SK-N-SH (cell line): ENCODE data around the gene NUP133. TPM values are rescaled to one million over a fixed set of nuclear protein-coding genes. Genes with fewer than 3 reads are reported as not detected.
"Not testable (repeated sequence)": the region's sequence is repeated elsewhere in the genome, so short reads cannot be mapped to it uniquely, and the experiment has no call there.

Source experiments
- CTCF ChIA-PET: fragments of 300-600, 350-600 bp; formaldehyde crosslinking; extraction: SDS; loops from one replicate; lab custom pipeline; 2021; lab: Yijun Ruan, JAX
- POLR2A ChIA-PET: fragments of 350-600 bp; sonication (Branson Sonifier 250); formaldehyde crosslinking; extraction: SDS; loops from one replicate; lab custom pipeline; 2020; ENCODE audit warnings: antibody characterized with exemption, inconsistent platforms; lab: Yijun Ruan, JAX
- DNase-seq: peaks from one replicate; pipeline ENCODE4 v3.0.0; 2012
- H2AFZ ChIP-seq: fragments of 200-600 bp; sonication (generic); 2 replicates; pipeline ENCODE4 v1.8.1; 2016; ENCODE audit warnings: antibody characterized with exemption, mild to moderate bottlenecking, low read depth
- H3F3A ChIP-seq: fragments of 200-600 bp; sonication (generic); replicated peaks from 2 replicates; pipeline ENCODE3; 2016; ENCODE audit warnings: antibody characterized with exemption, mild to moderate bottlenecking; ENCODE audit not compliant: insufficient read depth
- H3K27ac ChIP-seq, 2 experiments: fragments of 200-500 bp in 1 of 2; fragments of 200-600 bp in 1 of 2; sonication (Bioruptor generic) in 1 of 2; sonication (generic), shearing (Covaris generic) in 1 of 2; 2 replicates each; pipeline versions ENCODE4 v1.5.1 to v1.6.1; 2014 to 2016; ENCODE audit warnings: low read depth in 2 of 2, inconsistent platforms in 1 of 2, low read length in 1 of 2, mild to moderate bottlenecking in 1 of 2, mixed read lengths in 1 of 2
- H3K27me3 ChIP-seq: fragments of 200-600 bp; sonication (generic), shearing (Covaris generic); 2 replicates; pipeline ENCODE4 v1.6.1; 2016; ENCODE audit warnings: mixed run types; ENCODE audit not compliant: insufficient read depth
- H3K36me3 ChIP-seq, 2 experiments: fragments of 200-500 bp in 1 of 2; fragments of 200-600 bp in 1 of 2; sonication (Bioruptor generic) in 1 of 2; sonication (generic) in 1 of 2; replicated peaks in 1 of 2; 2 replicates each; pipeline versions ENCODE3 to v1.5.1; 2014 to 2016; ENCODE audit warnings: low read length in 1 of 2, mild to moderate bottlenecking in 1 of 2; ENCODE audit not compliant: insufficient read depth in 2 of 2, control insufficient read depth in 1 of 2
- H3K4me1 ChIP-seq, 2 experiments: fragments of 200-500 bp in 1 of 2; fragments of 200-600 bp in 1 of 2; sonication (Bioruptor generic) in 1 of 2; sonication (generic), shearing (Covaris generic) in 1 of 2; 2 replicates each; pipeline versions ENCODE4 v1.5.1 to v1.6.1; 2014 to 2016; ENCODE audit warnings: low read depth in 1 of 2, low read length in 1 of 2, mixed run types in 1 of 2; ENCODE audit not compliant: insufficient read depth in 2 of 2, control insufficient read depth in 1 of 2
- H3K4me2 ChIP-seq: fragments of 200-600 bp; sonication (generic), shearing (Covaris generic); 2 replicates; pipeline ENCODE4 v1.6.1; 2017; ENCODE audit warnings: mixed run types
- H3K4me3 ChIP-seq, 2 experiments: fragments of 200-500 bp in 1 of 2; fragments of 200-600 bp in 1 of 2; sonication (Bioruptor generic) in 1 of 2; sonication (generic), shearing (Covaris generic) in 1 of 2; 2 replicates each; pipeline versions ENCODE4 v1.5.1 to v1.8.1; 2014 to 2016; ENCODE audit warnings: low read depth in 2 of 2, inconsistent platforms in 1 of 2, low read length in 1 of 2, mild to moderate bottlenecking in 1 of 2, mixed read lengths in 1 of 2, moderate library complexity in 1 of 2
- H3K79me2 ChIP-seq: fragments of 200-600 bp; sonication (generic); 2 replicates; pipeline ENCODE4 v1.8.1; 2017; ENCODE audit warnings: mild to moderate bottlenecking; ENCODE audit not compliant: insufficient read depth
- H3K9ac ChIP-seq: fragments of 200-600 bp; sonication (generic); 2 replicates; pipeline ENCODE4 v1.6.1; 2017; ENCODE audit warnings: mixed run types
- H3K9me2 ChIP-seq: fragments of 200-600 bp; sonication (generic); 2 replicates; pipeline ENCODE4 v1.6.1; 2017; ENCODE audit warnings: mixed run types
- H3K9me3 ChIP-seq: fragments of 200-600 bp; sonication (generic); 2 replicates; pipeline ENCODE4 v1.6.1; 2017; ENCODE audit warnings: mixed run types, mild to moderate bottlenecking, moderate library complexity
- H4K20me1 ChIP-seq: fragments of 200-600 bp; sonication (generic); 2 replicates; pipeline ENCODE4 v1.6.1; 2017; ENCODE audit warnings: mild to moderate bottlenecking, mixed run types; ENCODE audit not compliant: insufficient read depth
- CHD2 ChIP-seq: fragments of 150-350 bp; IDR thresholded peaks from 2 replicates; pipeline ENCODE4 v1.6.1; 2018; ENCODE audit warnings: low read length; ENCODE audit not compliant: partially characterized antibody
- CTCF ChIP-seq: fragments of 200-600 bp; sonication (generic); IDR thresholded peaks from 2 replicates; pipeline ENCODE4 v1.6.1; 2017; ENCODE audit warnings: antibody characterized with exemption, mild to moderate bottlenecking, moderate library complexity
- EP300 ChIP-seq, 2 experiments: IDR thresholded peaks; 2 replicates each; pipeline versions ENCODE4 v1.4.0 to v1.6.1; 2012; ENCODE audit warnings: borderline replicate concordance in 1 of 2, low read depth in 1 of 2, low read length in 1 of 2
- FOSL2 ChIP-seq: IDR thresholded peaks from 2 replicates; pipeline ENCODE4 v1.4.0; 2012; ENCODE audit warnings: low read depth, mild to moderate bottlenecking, moderate library complexity, borderline replicate concordance
- FOXJ3 ChIP-seq: sonication (generic); formaldehyde crosslinking; IDR thresholded peaks from 2 replicates; pipeline ENCODE4 v1.5.1; 2020; ENCODE audit warnings: mild to moderate bottlenecking, missing genetic modification reagents
- FOXM1 ChIP-seq: IDR thresholded peaks from 2 replicates; pipeline ENCODE4 v1.4.0; 2012; ENCODE audit warnings: low read depth, mild to moderate bottlenecking
- GABPA ChIP-seq: IDR thresholded peaks from 2 replicates; pipeline ENCODE4 v1.4.0; 2012; ENCODE audit warnings: low read depth, mild to moderate bottlenecking
- MAX ChIP-seq: IDR thresholded peaks from 2 replicates; pipeline ENCODE4 v1.4.0; 2012; ENCODE audit warnings: low read depth
- MEF2A ChIP-seq: IDR thresholded peaks from 2 replicates; pipeline ENCODE4 v1.4.0; 2012; ENCODE audit warnings: low read depth, borderline replicate concordance
- MXI1 ChIP-seq: IDR thresholded peaks from 2 replicates; pipeline ENCODE4 v1.6.1; 2012; ENCODE audit warnings: mild to moderate bottlenecking, low read depth, low read length, improper control_type of control experiment
- NFIC ChIP-seq: IDR thresholded peaks from 2 replicates; pipeline ENCODE4 v1.4.0; 2012; ENCODE audit warnings: borderline replicate concordance
- PBX3 ChIP-seq: IDR thresholded peaks from 2 replicates; pipeline ENCODE4; 2012
- RAD21 ChIP-seq: IDR thresholded peaks from 2 replicates; pipeline ENCODE4 v1.6.1; 2012; ENCODE audit warnings: mild to moderate bottlenecking, low read length
- RCOR1 ChIP-seq: fragments of 150-350 bp; IDR thresholded peaks from 2 replicates; pipeline ENCODE4 v1.6.1; 2017; ENCODE audit warnings: antibody characterized with exemption, low read length
- REST ChIP-seq: IDR thresholded peaks from 2 replicates; pipeline ENCODE4 v1.6.1; 2012; ENCODE audit warnings: mild to moderate bottlenecking, low read depth, low read length, moderate library complexity
- SIN3A ChIP-seq: IDR thresholded peaks from 2 replicates; pipeline ENCODE4 v1.6.1; 2012; ENCODE audit warnings: low read depth, mild to moderate bottlenecking, low read length, moderate library complexity, borderline replicate concordance
- TCF12 ChIP-seq: IDR thresholded peaks from 2 replicates; pipeline ENCODE4 v1.4.0; 2012
- USF2 ChIP-seq: fragments of 150-350 bp; IDR thresholded peaks from 2 replicates; pipeline ENCODE4 v1.6.1; 2017; ENCODE audit warnings: antibody characterized with exemption, low read length, low read depth, borderline replicate concordance
- WGBS: methylation state at CpG from one replicate; pipeline ENCODE4 v1.1.6; 2017; ENCODE audit warnings: low lambda C conversion rate; 5-methylcytosine and 5-hydroxymethylcytosine counted together
- polyA plus RNA-seq, 3 experiments: library from polyadenylated mRNA; depleted of rRNA; stranded (reverse); fragments of >200 nt; gene quantifications; 2 replicates each; pipeline ENCODE4 v1.2.3, GENCODE V29; 2012

Gene NUP133
- polyA plus RNA-seq, 1 of the 3 experiments (the other 2 are of a cell fraction), result 10.9 TPM

- TF ChIP-seq MXI1, result no peak
- TF ChIP-seq USF2, result no peak
- TF ChIP-seq EP300 (IDR thresholded peaks at IDR 0.05; ENCODE audit: borderline replicate concordance in 1 of 2, low read depth in 1 of 2, low read length in 1 of 2), result no peak
- TF ChIP-seq, all 33 proteins: peak for 0
These were observed 111.4 kb downstream of the NUP133 start (continued) for GRCh38 chr1:229396585-229397206.

- DNase-seq, H3K4me2 ChIP-seq, H3K9ac ChIP-seq, H3K27me3 ChIP-seq, POLR2A ChIA-PET, H3K27ac ChIP-seq, H3F3A ChIP-seq, H3K36me3 ChIP-seq, H3K79me2 ChIP-seq, H4K20me1 ChIP-seq, H3K9me3 ChIP-seq, CTCF ChIA-PET, H2AFZ ChIP-seq, H3K4me3 ChIP-seq, H3K9me2 ChIP-seq, H3K4me1 ChIP-seq: not testable (repeated sequence)
- WGBS, result 67% methylated on average over 5 of the region's 5 CpGs
These were observed 113.6 kb downstream of the NUP133 start for GRCh38 chr1:229394517-229394916.

- Histone ChIP-seq H4K20me1 (no peaks in the 10 kb centered on the region), H3K9me3 (no peaks in the 10 kb centered on the region), H3K9me2 (no peaks in the 10 kb centered on the region), H2AFZ (no peak overlapping the region), H3K79me2 (no peaks in the 10 kb centered on the region), H3K27ac (no peak overlapping the region), H3K4me3 (no peak overlapping the region), H3K27me3 (no peaks in the 10 kb centered on the region), H3K36me3 (no peaks in the 10 kb centered on the region), H3K9ac (no peak overlapping the region), H3K4me2 (no peak overlapping the region), H3F3A (peaks cover 7% of the 10 kb centered on the region), H3K4me1 (no peaks in the 10 kb centered on the region; a peak in 1 of 4 replicates)
- ChIA-PET POLR2A (no interaction called here), CTCF (no interaction called here)
- WGBS, result 57% methylated on average over 4 of the region's 4 CpGs
- DNase-seq, result no peak
- TF ChIP-seq CTCF (no peak), MEF2A (no peak), RAD21 (no peak), GABPA (no peak), EP300 (IDR thresholded peaks at IDR 0.05; ENCODE audit: borderline replicate concordance in 1 of 2, low read depth in 1 of 2, low read length in 1 of 2) (no peak), PBX3 (no peak), REST (no peak), NFIC (no peak), RCOR1 (no peak), FOSL2 (no peak), MAX (no peak), FOXJ3 (no peak), CHD2 (no peak), FOXM1 (no peak), SIN3A (no peak), TCF12 (no peak)
These were observed 115.2 kb downstream of the NUP133 start for GRCh38 chr1:229392936-229393335.
